Activated CD8-positive, alpha-beta memory T cell treated with anti-CD3 and anti-CD28 coated beads for 36 hours (primary cell): ENCODE results near the gene KHK. TPM values are rescaled to one million over a fixed set of nuclear protein-coding genes. Genes with fewer than 3 reads are reported as not detected.
"Not testable (repeated sequence)": the region's sequence is repeated elsewhere in the genome, so short reads cannot be mapped to it uniquely, and the experiment has no call there.

ENCODE experiments used
- CTCF ChIA-PET: fragments of 350-600 bp; sonication (Branson Sonifier 250); formaldehyde crosslinking; loops from one replicate; lab custom pipeline; 2021; ENCODE audit warnings: antibody characterized with exemption; lab: Charles Lee
- POLR2A ChIA-PET: fragments of 350-600 bp; sonication (Branson Sonifier 250); formaldehyde crosslinking; loops from one replicate; lab custom pipeline; 2021; ENCODE audit warnings: antibody characterized with exemption; lab: Charles Lee
- total RNA-seq, 2 experiments: library from RNA; stranded (reverse); gene quantifications; one replicate each; pipeline ENCODE4 v1.2.3, GENCODE V29; 2021

KHK gene
- total RNA-seq, 2 experiments from 2014 or later, result 14.1 to 15.2 TPM

- CTCF ChIA-PET, result interaction anchor here (2.1 to 2.4 kb wide), 2 partner anchors 180 to 183 kb away, joined by 6 to 13 read pairs; partner anchors contain the start of gene TRIM54
- POLR2A ChIA-PET, result no interaction called here
These were observed 13.5 kb downstream of the KHK start for GRCh38 chr2:27100036-27100435.

GRCh38 chr2:27102329-27102728, 15.8 kb downstream of the KHK start:
- POLR2A ChIA-PET, result no interaction called here
- CTCF ChIA-PET, result interaction anchor here (0.9 to 1.2 kb wide), 3 partner anchors 64 to 201 kb away, joined by 3 to 5 read pairs (median 3); no protein-coding TSS in a partner anchor

- POLR2A ChIA-PET, result no interaction called here
These were observed 19.4 kb downstream of the KHK start for GRCh38 chr2:27105981-27106380.

GRCh38 chr2:27108221-27108620, 21.6 kb downstream of the KHK start:
- CTCF ChIA-PET, result interaction anchor here (0.7 kb wide), 1 partner anchor 125 kb away, joined by 3 read pairs; no protein-coding TSS in a partner anchor
- POLR2A ChIA-PET, result interaction anchor here (0.7 kb wide), 1 partner anchor 63 kb away, joined by 4 read pairs; no protein-coding TSS in a partner anchor

More at GRCh38 chr2:27105981-27106380, 19.4 kb downstream of the KHK start:
- CTCF ChIA-PET, result interaction anchor here (1.0 to 1.5 kb wide), 2 partner anchors 10 to 150 kb away, joined by 3 to 4 read pairs; no protein-coding TSS in a partner anchor

- ChIA-PET CTCF (interaction anchor here (0.7 kb wide), 1 partner anchor 171 kb away, joined by 3 read pairs; no protein-coding TSS in a partner anchor), POLR2A (interaction anchor here (0.7 kb wide), 1 partner anchor 62 kb away, joined by 4 read pairs; no protein-coding TSS in a partner anchor)
These were observed 22.5 kb downstream of the KHK start for GRCh38 chr2:27109083-27109482.

GRCh38 chr2:27110603-27111352, 24.2 kb downstream of the KHK start:
- POLR2A ChIA-PET, result not testable (repeated sequence)
- CTCF ChIA-PET, result interaction anchor here (0.8 kb wide), 1 partner anchor 12 kb away, joined by 3 read pairs; no protein-coding TSS in a partner anchor

GRCh38 chr2:27111392-27112078, 25.0 kb downstream of the KHK start:
- CTCF ChIA-PET, result interaction anchor here (0.8 kb wide), 1 partner anchor 11 kb away, joined by 3 read pairs; no protein-coding TSS in a partner anchor

GRCh38 chr2:27115519-27115918, 28.9 kb downstream of the KHK start:
- POLR2A ChIA-PET, result interaction anchor here (0.6 kb wide), 1 partner anchor 170 kb away, joined by 3 read pairs; no protein-coding TSS in a partner anchor
- CTCF ChIA-PET, result interaction anchor here (1.6 kb wide), 1 partner anchor 9 kb away, joined by 4 read pairs; no protein-coding TSS in a partner anchor

More at GRCh38 chr2:27111392-27112078, 25.0 kb downstream of the KHK start:
- POLR2A ChIA-PET, result not testable (repeated sequence)

- ChIA-PET CTCF (interaction anchor here (0.6 to 1.3 kb wide), 2 partner anchors 16 to 147 kb away, joined by 3 to 5 read pairs; partner anchors contain the start of gene PREB), POLR2A (interaction anchor here (0.6 kb wide), 1 partner anchor 294 kb away, joined by 5 read pairs; no protein-coding TSS in a partner anchor)
These were observed 31.5 kb downstream of the KHK start for GRCh38 chr2:27117995-27118524.

GRCh38 chr2:27118525-27119329, 32.2 kb downstream of the KHK start, which contains the start of gene CGREF1:
Gene CGREF1 (minus strand): TSS chr2:27119128. CDS start chr2:27104366, 14,762 bp downstream.
- CTCF ChIA-PET, result interaction anchor here (0.6 to 1.3 kb wide), 2 partner anchors 15 to 146 kb away, joined by 3 to 5 read pairs; partner anchors contain the start of gene PREB
- POLR2A ChIA-PET, result interaction anchor here (0.6 to 0.7 kb wide), 2 partner anchors 161 to 295 kb away, joined by 3 to 5 read pairs; no protein-coding TSS in a partner anchor

- POLR2A ChIA-PET, CTCF ChIA-PET: not testable (repeated sequence)
These were observed 32.7 kb downstream of the KHK start for GRCh38 chr2:27119330-27119670.

- POLR2A ChIA-PET, result no interaction called here
- CTCF ChIA-PET, result interaction anchor here (3.4 kb wide), 1 partner anchor 11 kb away, joined by 21 read pairs; the partner anchor contains the start of gene PREB
These were observed 35.3 kb downstream of the KHK start for GRCh38 chr2:27121906-27122305.

GRCh38 chr2:27122791-27123190, 36.2 kb downstream of the KHK start:
- CTCF ChIA-PET, result interaction anchor here (1.1 to 3.4 kb wide), 2 partner anchors 10 to 12 kb away, joined by 3 to 21 read pairs; partner anchors contain the start of gene PREB
- POLR2A ChIA-PET, result interaction anchor here (1.9 kb wide), 1 partner anchor 11 kb away, joined by 11 read pairs; the partner anchor contains the start of gene PREB

GRCh38 chr2:27123302-27124150, 37.0 kb downstream of the KHK start, which contains the start of gene ABHD1:
Gene ABHD1 (plus strand): TSS chr2:27123815. CDS start chr2:27123949, 134 bp downstream.
- POLR2A ChIA-PET, result interaction anchor here (0.6 to 1.9 kb wide), 3 partner anchors 10 to 596 kb away, joined by 3 to 11 read pairs (median 3); partner anchors contain the start of gene PREB
- CTCF ChIA-PET, result interaction anchor here (0.5 to 3.4 kb wide), 6 partner anchors 8 to 303 kb away, joined by 3 to 21 read pairs (median 4); partner anchors contain the start of gene PREB

GRCh38 chr2:27125104-27125503, 38.5 kb downstream of the KHK start:
- ChIA-PET POLR2A (no interaction called here), CTCF (interaction anchor here (1.2 to 3.4 kb wide), 3 partner anchors 8 to 28 kb away, joined by 4 to 21 read pairs (median 4); partner anchors contain the start of gene PREB)

- POLR2A ChIA-PET, result no interaction called here
- CTCF ChIA-PET, result interaction anchor here (0.7 to 1.0 kb wide), 2 partner anchors 24 to 243 kb away, joined by 3 read pairs; no protein-coding TSS in a partner anchor
These were observed 39.7 kb downstream of the KHK start for GRCh38 chr2:27126252-27126710.
